Activated CD4-positive, alpha-beta memory T cell treated with anti-CD3 and anti-CD28 coated beads for 36 hours (primary cell): Measurements from ENCODE around the gene NUP43. TPM values are rescaled to one million over a fixed set of nuclear protein-coding genes. Genes with fewer than 3 reads are reported as not detected.
A peak's percentile ranks its signal among the peaks of the same experiment; 100 is the strongest.

ENCODE experiments used
- CTCF ChIA-PET: fragments of 350-600 bp; sonication (Branson Sonifier 250); formaldehyde crosslinking; loops from one replicate; lab custom pipeline; 2021; ENCODE audit warnings: antibody characterized with exemption, inconsistent platforms; lab: Charles Lee
- POLR2A ChIA-PET: fragments of 350-600 bp; sonication (Branson Sonifier 250); formaldehyde crosslinking; loops from one replicate; lab custom pipeline; 2021; ENCODE audit warnings: antibody characterized with exemption; lab: Charles Lee
- DNase-seq: peaks from one replicate; pipeline ENCODE4 v3.0.0-alpha.2; 2020
- H3K27ac Mint-ChIP-seq: one replicate; pipeline ENCODE4 v1.8.0; 2021; ENCODE audit warnings: mixed read lengths
- H3K27me3 Mint-ChIP-seq: one replicate; pipeline ENCODE4 v1.8.0; 2021; ENCODE audit warnings: mixed read lengths
- H3K36me3 Mint-ChIP-seq: one replicate; pipeline ENCODE4 v1.8.0; 2021; ENCODE audit warnings: mixed read lengths
- H3K4me1 Mint-ChIP-seq: one replicate; pipeline ENCODE4 v1.8.0; 2021; ENCODE audit warnings: low read depth, mixed read lengths
- H3K4me3 Mint-ChIP-seq: one replicate; pipeline ENCODE4 v1.8.0; 2021; ENCODE audit warnings: mild to moderate bottlenecking, mixed read lengths
- H3K9me3 Mint-ChIP-seq: one replicate; pipeline ENCODE4 v1.8.0; 2021; ENCODE audit warnings: mixed read lengths
- intact Hi-C: fragments of 100-400 bp; cut with micrococcal nuclease; formaldehyde crosslinking; loops from one replicate; pipeline ENCODE4 v1.15.1; 2023
- total RNA-seq, 2 experiments: library from RNA; stranded (reverse); gene quantifications; one replicate each; pipeline ENCODE4 v1.2.3, GENCODE V29; 2021

The NUP43 gene
- total RNA-seq, 2 experiments from 2014 or later, result 64.3 to 69.8 TPM

GRCh38 chr6:149717255-149717587 lies 29.1 kb downstream of the NUP43 start:
- H3K36me3 Mint-ChIP-seq, result peaks cover 7% of the 10 kb centered on the region
- peaks cover 31% of the 10 kb centered on the region for H3K4me1 Mint-ChIP-seq
- H3K27me3 Mint-ChIP-seq, result no peaks in the 10 kb centered on the region
- no peak for DNase-seq
- H3K9me3 Mint-ChIP-seq, result no peaks in the 10 kb centered on the region
- H3K4me3 Mint-ChIP-seq, result peak overlapping the region; percentile 92
- intact Hi-C loops, result loop anchor here (2.0 to 10.0 kb wide), 4 partner anchors 30 to 288 kb away; partner anchors contain the start of gene RAET1G
- POLR2A ChIA-PET, result interaction anchor here (0.9 to 2.9 kb wide), 7 partner anchors 8 to 152 kb away, joined by 3 to 15 read pairs (median 4); partner anchors contain the start of genes GINM1 and PCMT1
- peak overlapping the region; percentile 96 for H3K27ac Mint-ChIP-seq
- CTCF ChIA-PET, result interaction anchor here (0.6 to 2.1 kb wide), 5 partner anchors 13 to 152 kb away, joined by 3 to 5 read pairs (median 4); partner anchors contain the start of gene PCMT1

GRCh38 chr6:149716181-149716963 lies 30.0 kb downstream of the NUP43 start:
- Mint-ChIP-seq H3K9me3 (no peaks in the 10 kb centered on the region), H3K4me3 (peak overlapping the region; percentile 92), H3K4me1 (peaks cover 35% of the 10 kb centered on the region), H3K36me3 (peaks cover 7% of the 10 kb centered on the region), H3K27me3 (no peaks in the 10 kb centered on the region), H3K27ac (peak overlapping the region; percentile 84)
- intact Hi-C loops, result loop anchor here (2.0 to 10.0 kb wide), 4 partner anchors 30 to 288 kb away; partner anchors contain the start of gene RAET1G
- ChIA-PET CTCF (interaction anchor here (1.1 to 2.1 kb wide), 3 partner anchors 12 to 152 kb away, joined by 4 to 5 read pairs (median 4); partner anchors contain the start of gene PCMT1), POLR2A (interaction anchor here (0.9 to 2.9 kb wide), 4 partner anchors 30 to 151 kb away, joined by 3 to 15 read pairs (median 8); partner anchors contain the start of genes GINM1 and PCMT1)
- peak; percentile 13 for DNase-seq

- Mint-ChIP-seq H3K27me3 (no peaks in the 10 kb centered on the region), H3K36me3 (peaks cover 7% of the 10 kb centered on the region), H3K4me1 (peaks cover 44% of the 10 kb centered on the region), H3K27ac (no peak overlapping the region), H3K9me3 (no peaks in the 10 kb centered on the region), H3K4me3 (no peak overlapping the region)
- DNase-seq, result no peak
- intact Hi-C loops, result loop anchor here (10.0 kb wide), 1 partner anchor 290 kb away; no protein-coding TSS in a partner anchor
- ChIA-PET POLR2A (no interaction called here), CTCF (interaction anchor here (0.7 kb wide), 1 partner anchor 54 kb away, joined by 3 read pairs; no protein-coding TSS in a partner anchor)
These were observed 31.9 kb downstream of the NUP43 start for GRCh38 chr6:149714442-149714841.

- Mint-ChIP-seq H3K36me3 (no peaks in the 10 kb centered on the region), H3K4me3 (no peak overlapping the region), H3K9me3 (no peaks in the 10 kb centered on the region), H3K27me3 (no peaks in the 10 kb centered on the region), H3K4me1 (peaks cover 52% of the 10 kb centered on the region), H3K27ac (no peak overlapping the region)
- ChIA-PET POLR2A (no interaction called here), CTCF (interaction anchor here (1.2 kb wide), 1 partner anchor 13 kb away, joined by 3 read pairs; no protein-coding TSS in a partner anchor)
- intact Hi-C loops, result loop anchor here (10.0 kb wide), 1 partner anchor 293 kb away; no protein-coding TSS in a partner anchor
- DNase-seq, result no peak
These were observed 34.6 kb downstream of the NUP43 start for GRCh38 chr6:149711711-149712110.

- DNase-seq, result no peak
- no peaks in the 10 kb centered on the region for H3K27me3 Mint-ChIP-seq
- peaks cover 5% of the 10 kb centered on the region for H3K36me3 Mint-ChIP-seq
- intact Hi-C loops, result no loop called here
- H3K9me3 Mint-ChIP-seq, result no peaks in the 10 kb centered on the region
- no peak overlapping the region for H3K4me3 Mint-ChIP-seq
- CTCF ChIA-PET, result interaction anchor here (0.9 kb wide), 1 partner anchor 95 kb away, joined by 5 read pairs; no protein-coding TSS in a partner anchor
- H3K27ac Mint-ChIP-seq, result no peak overlapping the region
- POLR2A ChIA-PET, result interaction anchor here (0.6 kb wide), 1 partner anchor 239 kb away, joined by 3 read pairs; no protein-coding TSS in a partner anchor
- peaks cover 32% of the 10 kb centered on the region for H3K4me1 Mint-ChIP-seq
These were observed 44.6 kb downstream of the NUP43 start for GRCh38 chr6:149701714-149702113.

GRCh38 chr6:149699150-149699549 lies 47.2 kb downstream of the NUP43 start:
- Mint-ChIP-seq H3K36me3 (peaks cover 8% of the 10 kb centered on the region), H3K4me1 (peaks cover 21% of the 10 kb centered on the region), H3K4me3 (no peak overlapping the region), H3K9me3 (no peaks in the 10 kb centered on the region), H3K27me3 (no peaks in the 10 kb centered on the region), H3K27ac (no peak overlapping the region)
- ChIA-PET CTCF (interaction anchor here (1.1 to 1.5 kb wide), 3 partner anchors 13 to 25 kb away, joined by 3 read pairs; partner anchors contain the start of gene LATS1), POLR2A (no interaction called here)
- intact Hi-C loops, result no loop called here
- DNase-seq, result peak; percentile 25

- ChIA-PET CTCF (interaction anchor here (0.7 to 1.5 kb wide), 2 partner anchors 20 to 112 kb away, joined by 3 read pairs; partner anchors contain the start of gene LATS1), POLR2A (no interaction called here)
- H3K27ac Mint-ChIP-seq, result no peak overlapping the region
- intact Hi-C loops, result no loop called here
- H3K9me3 Mint-ChIP-seq, result no peaks in the 10 kb centered on the region
- H3K4me3 Mint-ChIP-seq, result no peak overlapping the region
- no peak for DNase-seq
- H3K36me3 Mint-ChIP-seq, result peaks cover 11% of the 10 kb centered on the region
- no peaks in the 10 kb centered on the region for H3K27me3 Mint-ChIP-seq
- peaks cover 15% of the 10 kb centered on the region for H3K4me1 Mint-ChIP-seq
These were observed 48.2 kb downstream of the NUP43 start for GRCh38 chr6:149698175-149698574.

- DNase-seq, result no peak
- H3K27ac Mint-ChIP-seq, result no peak overlapping the region
- H3K4me1 Mint-ChIP-seq, result peaks cover 14% of the 10 kb centered on the region
- CTCF ChIA-PET, result no interaction called here
- H3K9me3 Mint-ChIP-seq, result no peaks in the 10 kb centered on the region
- intact Hi-C loops, result no loop called here
- peaks cover 11% of the 10 kb centered on the region for H3K36me3 Mint-ChIP-seq
- no peak overlapping the region for H3K4me3 Mint-ChIP-seq
- POLR2A ChIA-PET, result interaction anchor here (1.2 kb wide), 1 partner anchor 21 kb away, joined by 3 read pairs; the partner anchor contains the start of gene LATS1
- no peaks in the 10 kb centered on the region for H3K27me3 Mint-ChIP-seq
These were observed 49.4 kb downstream of the NUP43 start for GRCh38 chr6:149696901-149697300.

GRCh38 chr6:149694921-149695320 lies 51.4 kb downstream of the NUP43 start:
- H3K9me3 Mint-ChIP-seq, result no peaks in the 10 kb centered on the region
- DNase-seq, result no peak
- no peak overlapping the region for H3K4me3 Mint-ChIP-seq
- H3K27ac Mint-ChIP-seq, result no peak overlapping the region
- H3K4me1 Mint-ChIP-seq, result peaks cover 11% of the 10 kb centered on the region
- intact Hi-C loops, result no loop called here
- peaks cover 8% of the 10 kb centered on the region for H3K36me3 Mint-ChIP-seq
- POLR2A ChIA-PET, result no interaction called here
- CTCF ChIA-PET, result interaction anchor here (1.2 kb wide), 1 partner anchor 30 kb away, joined by 3 read pairs; no protein-coding TSS in a partner anchor
- no peaks in the 10 kb centered on the region for H3K27me3 Mint-ChIP-seq

- peaks cover 16% of the 10 kb centered on the region for H3K4me1 Mint-ChIP-seq
- H3K36me3 Mint-ChIP-seq, result peaks cover 11% of the 10 kb centered on the region
- ChIA-PET POLR2A (no interaction called here), CTCF (no interaction called here)
- no peaks in the 10 kb centered on the region for H3K9me3 Mint-ChIP-seq
- no peak overlapping the region for H3K27ac Mint-ChIP-seq
- intact Hi-C loops, result no loop called here
- no peak overlapping the region for H3K4me3 Mint-ChIP-seq
- no peaks in the 10 kb centered on the region for H3K27me3 Mint-ChIP-seq
- DNase-seq, result no peak
These were observed 55.1 kb downstream of the NUP43 start for GRCh38 chr6:149691201-149691600.

GRCh38 chr6:149686230-149686629 lies 60.1 kb downstream of the NUP43 start:
- Mint-ChIP-seq H3K27ac (peak overlapping the region; percentile 52), H3K36me3 (peaks cover 20% of the 10 kb centered on the region), H3K4me1 (peaks cover 19% of the 10 kb centered on the region), H3K4me3 (no peak overlapping the region), H3K27me3 (no peaks in the 10 kb centered on the region), H3K9me3 (no peaks in the 10 kb centered on the region)
- no peak for DNase-seq
- ChIA-PET POLR2A (interaction anchor here (0.8 to 1.2 kb wide), 3 partner anchors 19 to 43 kb away, joined by 3 to 5 read pairs (median 3); no protein-coding TSS in a partner anchor), CTCF (interaction anchor here (0.9 to 1.5 kb wide), 4 partner anchors 33 to 140 kb away, joined by 3 to 6 read pairs (median 5); partner anchors contain the start of gene PPIL4)
- intact Hi-C loops, result loop anchor here (2.0 kb wide), 2 partner anchors 31 to 121 kb away; no protein-coding TSS in a partner anchor
